Cerebellar cortex (tissue), 1 donor: ENCODE results near the gene MED15.
"Not testable (repeated sequence)": the region's sequence is repeated elsewhere in the genome, so short reads cannot be mapped to it uniquely, and the experiment has no call there.

ENCODE experiments used
- DNase-seq: peaks from one replicate; pipeline ENCODE4 v3.0.0-alpha.2; 2015; ENCODE audit warnings: low spot score

The MED15 gene

GRCh38 chr22:20532256-20532993 lies 25.0 kb downstream of the MED15 start:
- no peak for DNase-seq

- no peak for DNase-seq
These were observed 25.9 kb downstream of the MED15 start for GRCh38 chr22:20533095-20533878.

- no peak for DNase-seq
These were observed 26.5 kb downstream of the MED15 start for GRCh38 chr22:20533879-20534265.

GRCh38 chr22:20536590-20537324 lies 29.3 kb downstream of the MED15 start:
- no peak for DNase-seq

- DNase-seq: no peak
These were observed 29.9 kb downstream of the MED15 start for GRCh38 chr22:20537325-20537756.

- DNase-seq: no peak
These were observed 30.6 kb downstream of the MED15 start for GRCh38 chr22:20537983-20538382.

GRCh38 chr22:20538875-20539274 lies 31.5 kb downstream of the MED15 start:
- DNase-seq: not testable (repeated sequence)

GRCh38 chr22:20542055-20542454 lies 34.6 kb downstream of the MED15 start:
- DNase-seq: no peak

- DNase-seq: no peak
These were observed 35.3 kb downstream of the MED15 start for GRCh38 chr22:20542736-20543135.

- DNase-seq: not testable (repeated sequence)
These were observed 37.9 kb downstream of the MED15 start for GRCh38 chr22:20545318-20545634.

- DNase-seq: no peak
These were observed 38.5 kb downstream of the MED15 start for GRCh38 chr22:20545681-20546521.

GRCh38 chr22:20546541-20546950 lies 39.1 kb downstream of the MED15 start:
- no peak for DNase-seq

- no peak for DNase-seq
These were observed 39.6 kb downstream of the MED15 start for GRCh38 chr22:20547029-20547428.

- no peak for DNase-seq
These were observed 41.4 kb downstream of the MED15 start for GRCh38 chr22:20548806-20549205.

- DNase-seq: peak; percentile 58
These were observed 41.9 kb downstream of the MED15 start for GRCh38 chr22:20549232-20549841.

GRCh38 chr22:20550057-20550817 lies 42.8 kb downstream of the MED15 start:
- no peak for DNase-seq

GRCh38 chr22:20550851-20551744 lies 43.7 kb downstream of the MED15 start:
- no peak for DNase-seq

GRCh38 chr22:20551805-20552442 lies 44.5 kb downstream of the MED15 start:
- DNase-seq: no peak
